Hippocampal formation (tissue), 2 donors: ENCODE measurements around the gene CNN2.
"Not testable (repeated sequence)": the region's sequence is repeated elsewhere in the genome, so short reads cannot be mapped to it uniquely, and the experiment has no call there.

Source experiments
- DNase-seq, 2 donors: peaks; one replicate each; lab custom pipeline; 2025; lab: John Stamatoyannopoulos, UW

The CNN2 gene

GRCh38 chr19:1010586-1011510, 15.6 kb upstream of the CNN2 start:
- DNase-seq: no peak

GRCh38 chr19:1011831-1012333, 14.5 kb upstream of the CNN2 start:
- no peak for DNase-seq

- DNase-seq: no peak
These were observed 14.1 kb upstream of the CNN2 start for GRCh38 chr19:1012334-1012733.

GRCh38 chr19:1013218-1013617, 13.2 kb upstream of the CNN2 start:
- no peak for DNase-seq

GRCh38 chr19:1014161-1015060, 12.0 kb upstream of the CNN2 start:
- no peak for DNase-seq

GRCh38 chr19:1015061-1015781, 11.2 kb upstream of the CNN2 start:
- DNase-seq: no peak

- DNase-seq: no peak
These were observed 10.4 kb upstream of the CNN2 start for GRCh38 chr19:1015782-1016646.

GRCh38 chr19:1016647-1017114, 9.7 kb upstream of the CNN2 start:
- no peak for DNase-seq

- DNase-seq: no peak
These were observed 9.1 kb upstream of the CNN2 start for GRCh38 chr19:1017115-1017905.

- no peak for DNase-seq
These were observed 8.5 kb upstream of the CNN2 start for GRCh38 chr19:1017906-1018305.

- DNase-seq: no peak
These were observed 8.0 kb upstream of the CNN2 start for GRCh38 chr19:1018393-1018792.

- DNase-seq: no peak
These were observed 7.3 kb upstream of the CNN2 start for GRCh38 chr19:1018932-1019615.

- DNase-seq: no peak
These were observed 6.8 kb upstream of the CNN2 start for GRCh38 chr19:1019616-1019961.

- no peak for DNase-seq
These were observed 6.2 kb upstream of the CNN2 start for GRCh38 chr19:1019980-1020867.

- DNase-seq: peak; percentile 96 to 97
These were observed 5.5 kb upstream of the CNN2 start, which contains the start of gene TMEM259 for GRCh38 chr19:1020868-1021425. TSS of gene TMEM259 (minus strand) at chr19:1021123. CDS start at chr19:1020996, 127 bp downstream.

GRCh38 chr19:1023883-1024188, 2.6 kb upstream of the CNN2 start:
- not testable (repeated sequence) for DNase-seq

GRCh38 chr19:1025080-1025479, 1.3 kb upstream of the CNN2 start:
- not testable (repeated sequence) for DNase-seq
